ENCODE data around the gene SHBG. TPM values are rescaled to one million over a fixed set of nuclear protein-coding genes. Genes with fewer than 3 reads are reported as not detected.

SHBG gene
- total RNA-seq, 1 donor from 2014 or later, result not detected

- intact Hi-C loops (cut with DNase I), result no loop called here
- H3K27ac ChIP-seq, result no peak overlapping the region
- no peak for TF ChIP-seq CTCF (IDR thresholded peaks at IDR 0.05)
Measured at GRCh38 chr17:7654832-7655540, 25.1 kb downstream of the SHBG start.

GRCh38 chr17:7655541-7655840, 25.6 kb downstream of the SHBG start:
- no peak for TF ChIP-seq POLR2AphosphoS5 (IDR thresholded peaks at IDR 0.05; ENCODE audit: insufficient read depth in 1 of 2, low read depth in 1 of 2)
- no peak for TF ChIP-seq CTCF (IDR thresholded peaks at IDR 0.05)
- TF ChIP-seq POLR2A (IDR thresholded peaks at IDR 0.05), result no peak
- Histone ChIP-seq H3K9me3 (no peaks in the 10 kb centered on the region), H3K36me3 (no peaks in the 10 kb centered on the region), H3K4me1 (peaks cover 17% of the 10 kb centered on the region), H3K27me3 (peaks cover 14% of the 10 kb centered on the region), H3K4me3 (no peak overlapping the region), H3K27ac (no peak overlapping the region)
- no peak for DNase-seq (ENCODE audit: extremely low spot score in 2 of 2)
- intact Hi-C loops (cut with DNase I), result no loop called here

More at GRCh38 chr17:7654832-7655540, 25.1 kb downstream of the SHBG start:
- no peaks in the 10 kb centered on the region for H3K9me3 ChIP-seq
- no peak overlapping the region for H3K4me3 ChIP-seq
- no peak for DNase-seq (ENCODE audit: extremely low spot score in 2 of 2)
- H3K27me3 ChIP-seq, result peaks cover 14% of the 10 kb centered on the region
- peaks cover 22% of the 10 kb centered on the region for H3K4me1 ChIP-seq
- no peaks in the 10 kb centered on the region for H3K36me3 ChIP-seq

- Histone ChIP-seq H3K4me1 (peaks cover 1% of the 10 kb centered on the region), H3K27ac (no peak overlapping the region), H3K9me3 (no peaks in the 10 kb centered on the region), H3K27me3 (peaks cover 2% of the 10 kb centered on the region), H3K36me3 (no peaks in the 10 kb centered on the region), H3K4me3 (no peak overlapping the region)
- TF ChIP-seq POLR2A (IDR thresholded peaks at IDR 0.05) (no peak), POLR2AphosphoS5 (IDR thresholded peaks at IDR 0.05; ENCODE audit: insufficient read depth in 1 of 2, low read depth in 1 of 2) (no peak), CTCF (IDR thresholded peaks at IDR 0.05) (no peak)
- no peak for DNase-seq (ENCODE audit: extremely low spot score in 2 of 2)
- intact Hi-C loops (cut with DNase I), result no loop called here
Measured at GRCh38 chr17:7656958-7657609, 27.1 kb downstream of the SHBG start.

- DNase-seq (ENCODE audit: extremely low spot score in 2 of 2), result no peak
- Histone ChIP-seq H3K4me3 (no peak overlapping the region), H3K27me3 (no peaks in the 10 kb centered on the region), H3K4me1 (no peaks in the 10 kb centered on the region), H3K36me3 (peaks cover 0 to 45% of the 10 kb centered on the region in 2 donors), H3K9me3 (no peaks in the 10 kb centered on the region), H3K27ac (no peak overlapping the region)
- intact Hi-C loops (cut with DNase I), result no loop called here
- TF ChIP-seq POLR2AphosphoS5 (IDR thresholded peaks at IDR 0.05; ENCODE audit: insufficient read depth in 1 of 2, low read depth in 1 of 2), result no peak
- no peak for TF ChIP-seq POLR2A (IDR thresholded peaks at IDR 0.05)
- TF ChIP-seq CTCF (IDR thresholded peaks at IDR 0.05), result no peak
Measured at GRCh38 chr17:7667656-7668406, 37.9 kb downstream of the SHBG start.

- Histone ChIP-seq H3K9me3 (no peaks in the 10 kb centered on the region), H3K27me3 (no peaks in the 10 kb centered on the region), H3K36me3 (peaks cover 5 to 51% of the 10 kb centered on the region in 2 donors), H3K4me1 (no peaks in the 10 kb centered on the region), H3K27ac (no peak overlapping the region), H3K4me3 (no peak overlapping the region)
- no peak for DNase-seq (ENCODE audit: extremely low spot score in 2 of 2)
- no peak for TF ChIP-seq POLR2AphosphoS5 (IDR thresholded peaks at IDR 0.05; ENCODE audit: insufficient read depth in 1 of 2, low read depth in 1 of 2)
- no peak for TF ChIP-seq CTCF (IDR thresholded peaks at IDR 0.05)
- no peak for TF ChIP-seq POLR2A (IDR thresholded peaks at IDR 0.05)
- intact Hi-C loops (cut with DNase I), result no loop called here
Measured at GRCh38 chr17:7668482-7668881, 38.5 kb downstream of the SHBG start.
